ENCODE results near the gene PERP. TPM values are rescaled to one million over a fixed set of nuclear protein-coding genes. Genes with fewer than 3 reads are reported as not detected.

PERP gene
- total and polyA plus RNA-seq, 2 of the 4 experiments (the other 2 are of a cell fraction) = 7.7 to 21.4 TPM

DNA sequence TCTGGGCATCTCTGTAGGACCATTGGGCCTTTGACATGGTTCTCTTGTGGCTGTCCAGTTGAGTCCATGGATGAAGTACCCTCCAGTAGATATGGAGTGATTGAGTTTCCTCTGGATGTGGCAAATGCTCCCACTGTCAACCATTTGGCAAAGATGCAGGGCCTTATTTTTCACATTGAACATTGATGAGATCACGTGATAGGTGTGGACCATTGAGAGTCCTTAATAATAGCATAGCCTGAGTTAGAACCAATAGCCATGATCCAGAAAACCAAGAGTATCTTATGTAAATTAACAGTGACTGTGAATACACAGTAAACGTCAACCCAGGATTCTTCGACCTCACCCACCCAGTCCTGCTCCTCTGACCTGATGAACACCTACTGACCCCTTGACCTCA, 3.0 kb upstream of the PERP start:
- Histone ChIP-seq H2AK5ac (ENCODE audit: low read depth, low read length) (no peak overlapping the region), H3K4me3 (ENCODE audit: insufficient read depth, low read depth, low read length) (no peak overlapping the region), H4K5ac (ENCODE audit: low read depth, low read length) (no peak overlapping the region), H3K23ac (ENCODE audit: low read depth, low read length) (no peak overlapping the region), H2BK5ac (ENCODE audit: low read depth, low read length, poor library complexity, severe bottlenecking) (no peak overlapping the region), H2BK120ac (ENCODE audit: low read depth, low read length) (no peak overlapping the region), H3K4me2 (ENCODE audit: low read depth, low read length) (no peak overlapping the region), H3K9me3 (ENCODE audit: control insufficient read depth, insufficient read depth, low read length) (no peaks in the 10 kb centered on the region), H3K27me3 (ENCODE audit: control insufficient read depth, insufficient read depth, low read length) (peaks cover 22% of the 10 kb centered on the region), H4K8ac (ENCODE audit: low read depth in 2 of 2, low read length in 2 of 2) (no peak overlapping the region), H2AFZ (replicated peaks; ENCODE audit: low read length, poor library complexity) (no peak overlapping the region), H3K27ac (ENCODE audit: insufficient read depth, low read length) (no peak overlapping the region), H4K20me1 (ENCODE audit: insufficient read depth, low read length) (no peaks in the 10 kb centered on the region), H3K4ac (ENCODE audit: low read depth, low read length) (no peak overlapping the region), H3K4me1 (ENCODE audit: control insufficient read depth, insufficient read depth, low read length) (peaks cover 7% of the 10 kb centered on the region), H3K18ac (ENCODE audit: low read depth, low read length) (no peak overlapping the region), H2BK15ac (ENCODE audit: low read depth, low read length) (no peak overlapping the region), H3K56ac (ENCODE audit: extremely low read depth, insufficient read depth, low read length) (no peak overlapping the region), H4K91ac (ENCODE audit: insufficient read depth, low read depth, low read length) (no peak overlapping the region), H2AK9ac (replicated peaks; ENCODE audit: low read depth, low read length, poor library complexity) (no peak overlapping the region), H3K9me1 (ENCODE audit: insufficient read depth, low read length) (no peaks in the 10 kb centered on the region), H3K79me1 (ENCODE audit: low read depth in 1 of 2, low read length in 2 of 2) (peaks cover 3 to 10% of the 10 kb centered on the region in 2 experiments), H3K9ac (ENCODE audit: low read depth, low read length) (no peak overlapping the region), H2BK20ac (ENCODE audit: low read depth, low read length) (no peak overlapping the region), H3K36me3 (ENCODE audit: control insufficient read depth, insufficient read depth, low read length) (no peaks in the 10 kb centered on the region), H3K14ac (replicated peaks; ENCODE audit: low read depth, low read length) (no peak overlapping the region)
- no CpG with 5 or more reads among the region's 3 CpGs for WGBS, 2 experiments (ENCODE audit: extremely low coverage in 2 of 2, insufficient read length in 1 of 2)
- CTCF ChIA-PET = no interaction called here
- POLR2A ChIA-PET (ENCODE audit: unreplicated experiment) = no interaction called here
- ATAC-seq (ENCODE audit: low read depth) (no peak), DNase-seq (no peak)
- BruUV-seq (replicated peaks) = no TSS peak
- dilution Hi-C loops (cut with HindIII; ENCODE audit: low sequenced_read_pairs, unreplicated experiment) (no loop called here), intact Hi-C loops (cut with micrococcal nuclease) (no loop called here), in situ Hi-C loops (cut with MboI; ENCODE audit: low sequenced_read_pairs) (loop anchor here (5.0 to 25.0 kb wide), 5 partner anchors 108 to 1252 kb away; partner anchors contain the start of genes CITED2 and REPS1)
- TF ChIP-seq MAZ (IDR thresholded peaks at IDR 0.05; ENCODE audit: borderline replicate concordance, low read depth, low read length) = no peak
- TF ChIP-seq, protein P1, sequence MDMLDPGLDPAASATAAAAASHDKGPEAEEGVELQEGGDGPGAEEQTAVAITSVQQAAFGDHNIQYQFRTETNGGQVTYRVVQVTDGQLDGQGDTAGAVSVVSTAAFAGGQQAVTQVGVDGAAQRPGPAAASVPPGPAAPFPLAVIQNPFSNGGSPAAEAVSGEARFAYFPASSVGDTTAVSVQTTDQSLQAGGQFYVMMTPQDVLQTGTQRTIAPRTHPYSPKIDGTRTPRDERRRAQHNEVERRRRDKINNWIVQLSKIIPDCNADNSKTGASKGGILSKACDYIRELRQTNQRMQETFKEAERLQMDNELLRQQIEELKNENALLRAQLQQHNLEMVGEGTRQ (IDR thresholded peaks at IDR 0.05; ENCODE audit: low read depth, low read length) = no peak
- TF ChIP-seq, protein P2, sequence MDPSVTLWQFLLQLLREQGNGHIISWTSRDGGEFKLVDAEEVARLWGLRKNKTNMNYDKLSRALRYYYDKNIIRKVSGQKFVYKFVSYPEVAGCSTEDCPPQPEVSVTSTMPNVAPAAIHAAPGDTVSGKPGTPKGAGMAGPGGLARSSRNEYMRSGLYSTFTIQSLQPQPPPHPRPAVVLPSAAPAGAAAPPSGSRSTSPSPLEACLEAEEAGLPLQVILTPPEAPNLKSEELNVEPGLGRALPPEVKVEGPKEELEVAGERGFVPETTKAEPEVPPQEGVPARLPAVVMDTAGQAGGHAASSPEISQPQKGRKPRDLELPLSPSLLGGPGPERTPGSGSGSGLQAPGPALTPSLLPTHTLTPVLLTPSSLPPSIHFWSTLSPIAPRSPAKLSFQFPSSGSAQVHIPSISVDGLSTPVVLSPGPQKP (IDR thresholded peaks at IDR 0.05; ENCODE audit: borderline replicate concordance, low read depth, low read length) = no peak
- TF ChIP-seq NFE2L2 (IDR thresholded peaks at IDR 0.05; ENCODE audit: low read depth, low read length) = no peak
- no peak for TF ChIP-seq MXI1 (IDR thresholded peaks at IDR 0.05; ENCODE audit: borderline replicate concordance, low read depth, low read length)
- no peak for TF ChIP-seq SMC3 (IDR thresholded peaks at IDR 0.05; ENCODE audit: low read depth, low read length)
- no peak for TF ChIP-seq MAFK (IDR thresholded peaks at IDR 0.05; ENCODE audit: low read depth, low read length)
- no peak for TF ChIP-seq CTCF (conservative IDR thresholded peaks at IDR 0.05; ENCODE audit: low read depth, low read length)
- TF ChIP-seq CHD1 (IDR thresholded peaks at IDR 0.05; ENCODE audit: low read depth, low read length) = no peak
- no peak for TF ChIP-seq RAD21 (IDR thresholded peaks at IDR 0.05; ENCODE audit: low read length)
- no peak for TF ChIP-seq RFX5 (IDR thresholded peaks at IDR 0.05; ENCODE audit: low read depth, low read length)
